Peyer's patch (tissue), 4 donors: ENCODE measurements around the gene ADGRF1.

Experiments used
- POLR2A ChIP-seq, 2 donors: fragments of 450-650 bp; IDR thresholded peaks; one replicate each; pipeline ENCODE4 v1.5.1; 2017; ENCODE audit warnings: antibody characterized with exemption in 2 of 2, mild to moderate bottlenecking in 2 of 2, moderate library complexity in 2 of 2
- TF ChIP-seq, protein P1 (sequence below), 6 experiments: fragments of 450-650 bp in 4 of 6; fragments of 200-600 bp in 2 of 6; sonication (generic) in 1 of 6; IDR thresholded peaks; one replicate each; pipeline ENCODE4 v1.5.1; 2017 to 2019; ENCODE audit warnings: antibody characterized with exemption in 6 of 6, mild to moderate bottlenecking in 3 of 6, moderate library complexity in 1 of 6

DNA sequence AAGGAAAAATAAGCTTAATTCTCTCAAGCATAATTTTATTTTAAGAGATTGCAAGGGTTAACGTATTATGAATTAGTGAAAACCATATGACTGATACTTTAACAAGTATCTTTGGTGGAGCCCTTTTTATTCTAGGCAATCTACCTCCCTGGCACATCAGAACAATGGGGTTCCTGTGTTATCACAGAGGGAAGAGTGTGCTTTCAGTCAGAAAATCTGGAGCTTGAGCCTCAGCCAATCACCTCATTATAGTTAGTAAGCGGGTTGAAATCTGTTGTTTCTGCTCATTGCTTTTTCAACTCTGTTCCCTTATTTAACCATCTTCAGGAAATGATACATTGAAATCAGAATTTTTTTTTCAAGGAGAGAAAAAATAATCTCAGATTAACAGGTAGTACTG lies 391 bp downstream of the ADGRF1 start:
- TF ChIP-seq, protein P1, sequence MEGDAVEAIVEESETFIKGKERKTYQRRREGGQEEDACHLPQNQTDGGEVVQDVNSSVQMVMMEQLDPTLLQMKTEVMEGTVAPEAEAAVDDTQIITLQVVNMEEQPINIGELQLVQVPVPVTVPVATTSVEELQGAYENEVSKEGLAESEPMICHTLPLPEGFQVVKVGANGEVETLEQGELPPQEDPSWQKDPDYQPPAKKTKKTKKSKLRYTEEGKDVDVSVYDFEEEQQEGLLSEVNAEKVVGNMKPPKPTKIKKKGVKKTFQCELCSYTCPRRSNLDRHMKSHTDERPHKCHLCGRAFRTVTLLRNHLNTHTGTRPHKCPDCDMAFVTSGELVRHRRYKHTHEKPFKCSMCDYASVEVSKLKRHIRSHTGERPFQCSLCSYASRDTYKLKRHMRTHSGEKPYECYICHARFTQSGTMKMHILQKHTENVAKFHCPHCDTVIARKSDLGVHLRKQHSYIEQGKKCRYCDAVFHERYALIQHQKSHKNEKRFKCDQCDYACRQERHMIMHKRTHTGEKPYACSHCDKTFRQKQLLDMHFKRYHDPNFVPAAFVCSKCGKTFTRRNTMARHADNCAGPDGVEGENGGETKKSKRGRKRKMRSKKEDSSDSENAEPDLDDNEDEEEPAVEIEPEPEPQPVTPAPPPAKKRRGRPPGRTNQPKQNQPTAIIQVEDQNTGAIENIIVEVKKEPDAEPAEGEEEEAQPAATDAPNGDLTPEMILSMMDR (IDR thresholded peaks at IDR 0.05) = no peak
- TF ChIP-seq POLR2A (IDR thresholded peaks at IDR 0.05) = no peak
